Activated CD4-positive, alpha-beta memory T cell treated with anti-CD3 and anti-CD28 coated beads for 36 hours (primary cell): ENCODE measurements around the gene SRPK2. TPM values are rescaled to one million over a fixed set of nuclear protein-coding genes. Genes with fewer than 3 reads are reported as not detected.
"Not testable (repeated sequence)": the region's sequence is repeated elsewhere in the genome, so short reads cannot be mapped to it uniquely, and the experiment has no call there.

Experiments
- CTCF ChIA-PET: fragments of 350-600 bp; sonication (Branson Sonifier 250); formaldehyde crosslinking; loops from one replicate; lab custom pipeline; 2021; ENCODE audit warnings: antibody characterized with exemption, inconsistent platforms; lab: Charles Lee
- POLR2A ChIA-PET: fragments of 350-600 bp; sonication (Branson Sonifier 250); formaldehyde crosslinking; loops from one replicate; lab custom pipeline; 2021; ENCODE audit warnings: antibody characterized with exemption; lab: Charles Lee
- DNase-seq: peaks from one replicate; pipeline ENCODE4 v3.0.0-alpha.2; 2020
- H3K27ac Mint-ChIP-seq: one replicate; pipeline ENCODE4 v1.8.0; 2021; ENCODE audit warnings: mixed read lengths
- H3K27me3 Mint-ChIP-seq: one replicate; pipeline ENCODE4 v1.8.0; 2021; ENCODE audit warnings: mixed read lengths
- H3K36me3 Mint-ChIP-seq: one replicate; pipeline ENCODE4 v1.8.0; 2021; ENCODE audit warnings: mixed read lengths
- H3K4me1 Mint-ChIP-seq: one replicate; pipeline ENCODE4 v1.8.0; 2021; ENCODE audit warnings: low read depth, mixed read lengths
- H3K4me3 Mint-ChIP-seq: one replicate; pipeline ENCODE4 v1.8.0; 2021; ENCODE audit warnings: mild to moderate bottlenecking, mixed read lengths
- H3K9me3 Mint-ChIP-seq: one replicate; pipeline ENCODE4 v1.8.0; 2021; ENCODE audit warnings: mixed read lengths
- intact Hi-C: fragments of 100-400 bp; cut with micrococcal nuclease; formaldehyde crosslinking; loops from one replicate; pipeline ENCODE4 v1.15.1; 2023
- total RNA-seq, 2 experiments: library from RNA; stranded (reverse); gene quantifications; one replicate each; pipeline ENCODE4 v1.2.3, GENCODE V29; 2021

Gene SRPK2
- total RNA-seq, 2 experiments from 2014 or later, result 39.1 to 40.6 TPM

GRCh38 chr7:105195891-105196290, 192.8 kb downstream of the SRPK2 start:
- no peaks in the 10 kb centered on the region for H3K27me3 Mint-ChIP-seq
- H3K27ac Mint-ChIP-seq, result no peak overlapping the region
- ChIA-PET CTCF (no interaction called here), POLR2A (no interaction called here)
- H3K9me3 Mint-ChIP-seq, result no peaks in the 10 kb centered on the region
- H3K4me3 Mint-ChIP-seq, result no peak overlapping the region
- peaks cover 15% of the 10 kb centered on the region for H3K36me3 Mint-ChIP-seq
- peaks cover 9% of the 10 kb centered on the region for H3K4me1 Mint-ChIP-seq
- intact Hi-C loops, result no loop called here
- no peak for DNase-seq

GRCh38 chr7:105194959-105195358, 193.8 kb downstream of the SRPK2 start:
- H3K4me1 Mint-ChIP-seq, H3K27me3 Mint-ChIP-seq, H3K27ac Mint-ChIP-seq, H3K36me3 Mint-ChIP-seq, intact Hi-C loops, CTCF ChIA-PET, H3K9me3 Mint-ChIP-seq, DNase-seq, H3K4me3 Mint-ChIP-seq: not testable (repeated sequence)
- POLR2A ChIA-PET, result interaction anchor here (0.7 kb wide), 1 partner anchor 336 kb away, joined by 3 read pairs; no protein-coding TSS in a partner anchor

DNA sequence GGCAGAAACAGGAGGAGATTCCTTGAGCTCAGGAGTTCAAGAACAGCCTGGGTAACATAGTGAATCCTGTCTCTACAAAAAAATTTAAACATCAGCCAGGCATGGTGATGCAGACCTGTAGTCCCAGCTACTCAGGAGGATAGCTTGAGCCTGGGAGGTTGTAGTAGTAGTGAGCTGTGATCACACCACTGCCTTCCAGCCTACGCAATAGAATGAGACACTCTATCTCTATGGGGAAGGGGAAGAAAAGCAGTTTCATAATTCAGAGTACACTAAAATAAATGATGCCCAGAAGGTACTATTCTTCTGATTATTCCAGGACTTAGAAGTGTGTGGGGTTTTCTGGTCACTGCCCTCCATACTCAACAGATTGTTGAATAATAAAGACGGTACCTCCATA, 197.4 kb downstream of the SRPK2 start:
- DNase-seq, result no peak
- Mint-ChIP-seq H3K27me3 (no peaks in the 10 kb centered on the region), H3K27ac (no peak overlapping the region), H3K36me3 (peaks cover 4% of the 10 kb centered on the region), H3K4me3 (no peak overlapping the region), H3K9me3 (no peaks in the 10 kb centered on the region), H3K4me1 (peaks cover 19% of the 10 kb centered on the region)
- POLR2A ChIA-PET, result no interaction called here
- intact Hi-C loops, result no loop called here
- CTCF ChIA-PET, result interaction anchor here (0.6 to 1.2 kb wide), 2 partner anchors 38 to 93 kb away, joined by 3 to 6 read pairs; no protein-coding TSS in a partner anchor

DNA sequence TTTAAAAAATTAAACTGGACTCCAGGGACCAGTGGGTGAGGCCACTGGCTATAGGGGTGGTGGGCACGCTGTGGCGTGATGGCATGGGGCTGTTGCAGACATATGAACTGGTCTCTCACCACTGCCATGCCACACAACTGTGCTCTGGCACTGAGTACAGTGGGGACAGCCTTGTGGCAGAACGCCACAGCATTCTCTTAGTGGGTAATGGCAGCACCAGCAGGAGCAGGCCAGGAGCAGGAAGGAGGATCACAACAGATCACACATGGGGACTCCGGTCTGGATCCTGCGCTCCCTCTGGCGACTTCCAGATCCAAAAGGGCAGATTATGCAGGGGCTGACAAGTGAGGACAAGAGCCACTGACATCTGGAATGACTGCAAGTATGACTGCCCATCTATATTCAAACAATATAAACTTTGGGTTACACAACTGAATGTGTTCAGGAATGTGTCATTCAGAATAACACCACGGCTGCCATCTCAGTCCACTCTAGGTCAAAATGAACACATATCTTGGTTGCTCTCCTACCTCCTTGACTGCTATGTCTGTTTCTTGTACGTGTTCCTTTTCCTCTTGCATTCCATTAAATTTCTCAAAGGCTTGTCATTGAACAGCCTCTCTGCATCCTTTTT, 198.7 kb downstream of the SRPK2 start:
- H3K27me3 Mint-ChIP-seq, result no peaks in the 10 kb centered on the region
- H3K36me3 Mint-ChIP-seq, result peaks cover 1% of the 10 kb centered on the region
- intact Hi-C loops, result no loop called here
- ChIA-PET CTCF (interaction anchor here (0.6 kb wide), 1 partner anchor 12 kb away, joined by 4 read pairs; no protein-coding TSS in a partner anchor), POLR2A (no interaction called here)
- DNase-seq, result no peak
- H3K27ac Mint-ChIP-seq, result no peak overlapping the region
- no peak overlapping the region for H3K4me3 Mint-ChIP-seq
- H3K9me3 Mint-ChIP-seq, result no peaks in the 10 kb centered on the region
- peaks cover 18% of the 10 kb centered on the region for H3K4me1 Mint-ChIP-seq

DNA sequence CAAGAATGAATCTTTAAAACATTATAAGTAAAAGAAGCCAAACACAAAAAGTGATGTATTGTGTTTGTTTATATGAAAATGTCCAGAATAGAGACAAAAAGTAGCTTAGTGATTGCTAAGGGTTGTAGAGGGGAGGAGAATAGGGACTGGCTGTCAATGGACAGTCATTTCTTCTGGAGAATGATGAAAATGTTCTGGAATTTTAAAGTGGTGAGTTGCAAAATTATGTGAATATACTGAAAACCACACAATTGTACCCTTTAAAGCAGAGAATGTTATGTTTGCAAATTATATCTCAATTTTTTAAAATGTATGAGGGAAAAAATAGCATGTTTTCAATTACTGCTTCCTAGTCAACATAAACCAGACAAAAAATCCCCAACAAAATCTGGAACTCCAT, 200.5 kb downstream of the SRPK2 start:
- no peak overlapping the region for H3K4me3 Mint-ChIP-seq
- H3K27me3 Mint-ChIP-seq, result no peaks in the 10 kb centered on the region
- CTCF ChIA-PET, result no interaction called here
- H3K9me3 Mint-ChIP-seq, result no peaks in the 10 kb centered on the region
- peaks cover 18% of the 10 kb centered on the region for H3K4me1 Mint-ChIP-seq
- no peak overlapping the region for H3K27ac Mint-ChIP-seq
- intact Hi-C loops, result no loop called here
- H3K36me3 Mint-ChIP-seq, result no peaks in the 10 kb centered on the region
- POLR2A ChIA-PET, result no interaction called here
- DNase-seq, result no peak

- intact Hi-C loops, result no loop called here
- no peak for DNase-seq
- peaks cover 18% of the 10 kb centered on the region for H3K4me1 Mint-ChIP-seq
- no peak overlapping the region for H3K4me3 Mint-ChIP-seq
- CTCF ChIA-PET, result no interaction called here
- POLR2A ChIA-PET, result no interaction called here
- H3K36me3 Mint-ChIP-seq, result no peaks in the 10 kb centered on the region
- H3K27ac Mint-ChIP-seq, result no peak overlapping the region
- no peaks in the 10 kb centered on the region for H3K9me3 Mint-ChIP-seq
- H3K27me3 Mint-ChIP-seq, result no peaks in the 10 kb centered on the region
These were observed 201.2 kb downstream of the SRPK2 start for GRCh38 chr7:105187302-105188169.

DNA sequence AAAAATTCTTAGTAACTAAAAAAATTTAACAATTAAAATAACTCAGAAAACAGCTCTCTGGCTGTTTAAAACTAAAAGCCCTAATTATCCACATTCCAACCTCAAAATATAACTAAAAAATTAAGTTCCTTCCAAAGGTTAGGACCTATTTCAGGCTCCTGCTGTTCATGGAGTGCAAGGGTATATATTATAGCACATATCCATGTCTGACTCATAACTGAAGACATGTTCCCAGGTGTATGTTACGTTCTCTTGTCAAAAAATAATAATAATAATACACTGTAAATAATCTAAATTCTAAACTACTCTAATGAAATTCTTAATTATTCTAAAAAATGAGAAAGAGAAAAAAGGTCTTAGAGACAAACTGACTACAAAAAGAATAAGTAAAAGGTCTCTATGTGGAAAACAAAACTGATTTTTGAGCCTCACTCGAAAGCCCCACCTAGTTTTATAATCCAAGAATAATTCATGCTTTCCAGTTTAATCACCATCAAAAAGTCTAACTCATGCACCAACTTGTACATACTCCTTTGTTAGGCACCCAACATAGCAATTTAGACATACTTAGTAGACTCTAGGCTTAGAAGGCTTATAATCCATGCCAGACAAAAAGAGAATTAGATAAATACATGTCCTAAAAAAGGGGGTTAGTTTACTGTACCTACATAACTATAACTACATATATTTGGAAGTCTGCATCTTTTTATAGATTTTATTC, 203.3 kb downstream of the SRPK2 start:
- Mint-ChIP-seq H3K36me3 (peaks cover 1% of the 10 kb centered on the region), H3K4me1 (peaks cover 18% of the 10 kb centered on the region), H3K9me3 (peaks cover 4% of the 10 kb centered on the region), H3K4me3 (no peak overlapping the region), H3K27me3 (no peaks in the 10 kb centered on the region), H3K27ac (no peak overlapping the region)
- intact Hi-C loops, result no loop called here
- ChIA-PET POLR2A (no interaction called here), CTCF (interaction anchor here (1.2 kb wide), 1 partner anchor 26 kb away, joined by 3 read pairs; no protein-coding TSS in a partner anchor)
- DNase-seq, result no peak

DNA sequence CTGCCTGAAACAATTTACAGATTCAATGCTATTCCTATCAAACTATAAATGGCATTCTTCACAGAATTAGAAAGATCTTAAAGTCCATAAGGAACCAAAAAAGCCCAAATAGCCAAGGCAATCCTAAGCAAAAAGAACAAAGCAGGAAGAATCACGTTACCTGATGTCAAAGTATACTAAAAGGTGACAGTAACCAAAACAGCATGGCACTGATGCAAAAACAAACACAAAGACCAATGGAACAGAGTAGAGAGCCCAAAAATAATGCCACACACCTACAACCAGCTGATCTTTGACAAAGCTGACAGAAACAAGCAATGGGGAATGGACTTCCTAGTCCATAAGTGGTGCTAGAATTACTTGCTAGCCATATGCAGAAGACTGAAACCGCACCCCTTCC, 208.7 kb downstream of the SRPK2 start:
- Mint-ChIP-seq H3K27ac (no peak overlapping the region), H3K4me1 (no peaks in the 10 kb centered on the region), H3K9me3 (peaks cover 10% of the 10 kb centered on the region), H3K36me3 (peaks cover 1% of the 10 kb centered on the region), H3K4me3 (no peak overlapping the region), H3K27me3 (no peaks in the 10 kb centered on the region)
- intact Hi-C loops, result no loop called here
- DNase-seq, result no peak
- ChIA-PET POLR2A (no interaction called here), CTCF (no interaction called here)

DNA sequence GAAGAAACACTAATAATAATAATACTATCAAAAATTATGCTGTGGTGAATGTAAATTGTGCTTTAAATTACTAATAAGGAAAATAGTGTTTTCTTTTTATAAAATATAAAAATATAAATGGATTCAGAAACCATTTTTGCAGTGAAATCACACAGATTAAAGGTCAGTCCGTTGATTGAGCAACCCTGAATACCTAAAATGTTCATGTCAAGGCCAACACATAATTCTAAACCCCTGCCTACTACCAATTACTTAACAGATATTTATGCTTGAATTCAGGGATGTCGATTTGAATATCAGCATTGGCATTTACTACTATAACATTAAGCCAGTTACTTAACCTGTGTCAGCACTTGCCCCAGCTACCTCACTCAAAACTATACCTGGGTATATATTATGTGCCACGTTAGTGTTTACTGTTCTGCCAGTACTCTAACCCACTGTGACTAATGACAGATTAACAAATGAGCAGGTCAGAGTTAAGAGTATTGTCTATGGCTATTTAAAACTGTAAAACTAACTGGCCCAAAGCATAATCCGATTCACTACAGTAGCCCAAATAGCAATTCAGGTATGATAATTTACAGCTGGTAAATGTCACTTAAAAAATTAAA, 209.7 kb downstream of the SRPK2 start:
- H3K27me3 Mint-ChIP-seq, result no peaks in the 10 kb centered on the region
- CTCF ChIA-PET, result no interaction called here
- H3K36me3 Mint-ChIP-seq, result peaks cover 1% of the 10 kb centered on the region
- no peak overlapping the region for H3K4me3 Mint-ChIP-seq
- no peak overlapping the region for H3K27ac Mint-ChIP-seq
- intact Hi-C loops, result no loop called here
- peaks cover 10% of the 10 kb centered on the region for H3K9me3 Mint-ChIP-seq
- H3K4me1 Mint-ChIP-seq, result peaks cover 4% of the 10 kb centered on the region
- no peak for DNase-seq
- POLR2A ChIA-PET, result no interaction called here

DNA sequence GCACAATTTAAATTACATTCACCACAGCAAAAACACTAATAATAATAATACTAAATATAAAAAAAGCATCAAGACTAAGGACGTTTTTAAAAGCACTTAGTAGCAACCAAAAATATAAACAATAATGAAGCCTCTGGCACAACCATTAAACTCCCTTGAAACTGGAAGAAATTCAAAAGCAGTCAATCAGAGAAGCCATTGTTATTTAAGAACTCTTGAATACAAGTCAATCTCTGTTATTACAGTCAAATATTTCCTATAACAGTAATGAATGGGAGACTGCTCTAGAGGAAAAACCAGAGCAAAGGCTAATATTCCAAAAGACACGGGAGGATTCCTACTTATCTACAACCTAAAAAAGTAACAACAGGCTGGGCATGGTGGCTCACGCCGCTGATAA, 210.5 kb downstream of the SRPK2 start:
- DNase-seq, result no peak
- Mint-ChIP-seq H3K27ac (no peak overlapping the region), H3K9me3 (peaks cover 10% of the 10 kb centered on the region), H3K27me3 (no peaks in the 10 kb centered on the region), H3K36me3 (peaks cover 1% of the 10 kb centered on the region), H3K4me1 (peaks cover 7% of the 10 kb centered on the region), H3K4me3 (no peak overlapping the region)
- ChIA-PET CTCF (interaction anchor here (0.6 kb wide), 1 partner anchor 11 kb away, joined by 4 read pairs; no protein-coding TSS in a partner anchor), POLR2A (no interaction called here)
- intact Hi-C loops, result no loop called here

DNA sequence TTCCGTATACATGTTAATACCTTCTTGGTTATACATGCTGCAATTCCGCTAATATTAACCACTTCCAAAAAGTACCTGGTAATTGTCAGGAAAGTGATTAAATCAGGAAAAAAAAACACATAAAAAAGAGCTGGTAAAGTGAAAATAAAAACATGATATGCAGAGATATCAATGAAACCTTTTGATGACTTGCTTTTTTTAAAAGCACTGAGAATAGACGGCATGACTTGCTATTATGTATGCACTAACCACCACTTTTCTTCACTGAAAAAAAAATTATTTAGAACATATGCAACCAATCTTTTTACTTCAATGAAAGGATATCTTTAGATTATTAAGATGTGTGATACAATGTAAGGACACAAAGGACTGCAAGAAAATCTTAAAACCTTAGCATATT, 211.7 kb downstream of the SRPK2 start:
- no peak overlapping the region for H3K27ac Mint-ChIP-seq
- H3K4me3 Mint-ChIP-seq, result no peak overlapping the region

GRCh38 chr7:105173586-105173985, 215.1 kb downstream of the SRPK2 start:
- intact Hi-C loops, result no loop called here
- Mint-ChIP-seq H3K4me3 (no peak overlapping the region), H3K9me3 (no peaks in the 10 kb centered on the region), H3K27ac (no peak overlapping the region), H3K27me3 (no peaks in the 10 kb centered on the region), H3K36me3 (peaks cover 3% of the 10 kb centered on the region), H3K4me1 (peaks cover 7% of the 10 kb centered on the region)
- ChIA-PET CTCF (no interaction called here), POLR2A (no interaction called here)
- DNase-seq, result no peak

More for the DNA sequence above, 211.7 kb downstream of the SRPK2 start:
- Mint-ChIP-seq H3K27me3 (no peaks in the 10 kb centered on the region), H3K36me3 (peaks cover 1% of the 10 kb centered on the region), H3K9me3 (peaks cover 10% of the 10 kb centered on the region), H3K4me1 (peaks cover 7% of the 10 kb centered on the region)
- DNase-seq, result no peak
- ChIA-PET CTCF (no interaction called here), POLR2A (no interaction called here)
- intact Hi-C loops, result no loop called here
